DOHH2 (cell line): Measurements from ENCODE around the gene OR4K2.

Experiments used
- CTCF ChIP-seq: fragments of 200-600 bp; sonication (generic); IDR thresholded peaks from one replicate; pipeline ENCODE4 v1.5.1; 2014; ENCODE audit warnings: antibody characterized with exemption, mild to moderate bottlenecking, low read depth, low read length; ENCODE audit not compliant: poor library complexity, severe bottlenecking
- EZH2phosphoT487 ChIP-seq: fragments of 200-600 bp; sonication (generic); IDR thresholded peaks from 2 replicates; pipeline ENCODE4 v1.6.1; 2017; ENCODE audit warnings: borderline replicate concordance, mild to moderate bottlenecking, antibody characterized with exemption, low read length, moderate library complexity, mixed read lengths

- TF ChIP-seq CTCF: no peak
- no peak for TF ChIP-seq EZH2phosphoT487
Observed at GRCh38 chr14:19918553-19919264, 43.8 kb downstream of the OR4K2 start.
